ENCODE results near the gene MOAP1.
"Not testable (repeated sequence)": the region's sequence is repeated elsewhere in the genome, so short reads cannot be mapped to it uniquely, and the experiment has no call there.

MOAP1 gene

DNA sequence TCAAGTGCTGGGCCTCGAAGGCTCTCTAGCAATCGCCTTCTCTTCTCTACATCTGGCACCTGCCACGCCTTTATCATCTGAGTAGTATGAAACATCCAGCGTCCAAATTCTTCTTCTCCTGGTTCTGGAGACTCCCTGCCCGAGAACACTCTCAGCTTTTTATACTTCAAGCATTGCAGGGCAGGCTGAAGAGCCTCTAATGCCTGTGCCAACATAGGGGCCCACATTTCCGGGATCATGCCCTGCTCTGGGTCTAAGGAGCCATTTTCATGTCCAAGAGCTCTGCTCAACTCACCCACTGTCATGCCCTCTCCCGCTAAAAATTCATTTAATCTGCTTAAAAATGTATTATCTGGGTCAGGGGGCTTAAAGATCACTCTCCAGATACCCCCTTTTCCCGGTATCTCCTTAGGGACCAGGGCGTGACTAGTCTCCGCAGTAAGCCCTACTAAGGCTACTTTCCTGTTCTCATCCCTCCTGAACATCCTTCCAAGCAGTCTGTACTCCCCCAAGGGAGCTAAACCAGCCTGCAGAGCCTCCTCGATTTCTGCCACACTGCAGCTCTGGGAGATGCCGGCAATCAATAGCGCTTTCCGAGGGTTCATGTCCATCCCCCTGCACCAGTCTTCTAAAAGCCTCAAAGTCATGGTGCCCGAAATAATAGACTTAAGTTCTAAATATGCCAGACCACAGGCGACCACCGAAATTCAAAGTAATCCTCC, 940 bp downstream of the MOAP1 start:
- DNase-seq, result no peak

DNA sequence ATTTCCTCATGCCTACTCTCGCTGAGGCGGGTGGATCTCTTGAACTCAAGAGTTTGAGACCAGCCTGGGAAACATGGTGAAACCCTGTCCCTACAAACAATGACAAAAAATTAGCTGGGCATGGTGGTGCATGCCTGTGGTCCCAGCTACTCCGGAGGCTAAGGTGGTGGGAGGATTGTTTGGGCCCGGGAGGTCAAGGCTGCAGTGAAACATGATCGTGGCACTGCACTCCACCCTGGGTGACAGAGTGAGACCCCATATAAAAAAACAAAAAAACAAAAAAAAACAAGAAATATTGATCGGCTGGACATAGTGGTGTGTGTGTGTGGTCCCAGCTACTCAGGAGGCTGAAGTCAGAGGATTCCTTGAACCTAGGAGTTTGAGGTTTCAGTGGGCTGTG, 9.2 kb downstream of the MOAP1 start:
- no peak for DNase-seq

- DNase-seq, result not testable (repeated sequence)
These were observed 10.0 kb downstream of the MOAP1 start for GRCh38 chr14:93174731-93175130.

DNA sequence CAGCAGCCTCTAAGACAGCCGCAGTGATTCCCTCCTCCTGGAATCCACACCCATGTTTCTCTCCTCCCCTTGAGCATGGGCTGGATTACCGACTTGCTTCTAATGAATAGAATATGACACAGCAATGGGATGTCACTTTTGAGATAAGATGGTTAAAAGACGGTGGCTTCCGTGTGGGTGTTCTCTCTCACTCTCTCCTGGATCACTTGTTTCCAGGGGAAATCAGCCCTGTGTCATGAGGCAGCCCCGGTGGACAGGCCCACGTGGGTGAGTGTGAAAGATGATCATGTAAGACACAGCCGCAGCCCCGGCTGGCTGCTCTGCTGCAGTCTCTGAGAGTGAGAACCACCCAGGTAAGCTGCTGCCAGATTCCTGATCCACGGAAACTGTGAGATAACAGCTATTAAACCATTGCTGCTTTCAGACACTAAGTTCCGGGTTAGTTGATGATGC, 10.7 kb downstream of the MOAP1 start:
- DNase-seq, result no peak

DNA sequence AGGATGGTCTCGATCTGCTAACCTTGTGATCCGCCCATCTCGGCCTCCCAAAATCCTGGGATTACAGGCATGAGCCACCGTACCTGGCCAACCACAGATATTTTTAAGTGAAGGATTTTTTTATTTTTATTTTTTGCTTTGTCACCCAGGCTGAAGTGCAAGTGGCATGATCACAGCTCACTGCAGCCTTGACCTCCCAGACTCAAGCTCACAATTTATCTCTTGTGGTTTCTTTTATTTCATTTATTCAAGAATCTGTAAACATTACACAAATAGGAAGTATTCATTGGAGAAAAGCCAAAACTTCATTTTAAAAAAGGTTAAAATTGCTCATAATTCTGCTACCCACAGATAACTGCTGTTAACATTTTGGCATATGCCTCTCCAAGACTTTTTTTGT, 13.3 kb downstream of the MOAP1 start:
- DNase-seq, result no peak

GRCh38 chr14:93170141-93170540, 14.6 kb downstream of the MOAP1 start:
- DNase-seq, result not testable (repeated sequence)

DNA sequence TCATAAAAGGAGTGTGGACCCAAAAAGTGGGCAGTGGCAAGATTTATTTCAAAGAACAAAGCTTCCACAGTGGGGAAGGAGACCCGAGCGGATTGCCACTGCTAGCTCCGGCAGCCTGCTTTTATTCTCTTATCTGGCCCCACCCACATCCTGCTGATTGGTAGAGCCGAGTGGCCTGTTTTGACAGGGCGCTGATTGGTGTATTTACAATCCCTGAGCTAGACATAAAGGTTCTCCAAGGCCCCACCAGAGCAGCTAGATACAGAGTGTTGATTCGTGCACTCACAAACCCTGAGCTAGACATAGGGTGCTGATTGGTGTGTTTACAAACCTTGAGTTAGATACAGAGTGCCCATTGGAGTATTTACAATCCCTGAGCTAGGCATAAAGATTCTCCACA, 15.1 kb downstream of the MOAP1 start:
- DNase-seq, result not testable (repeated sequence)

- not testable (repeated sequence) for DNase-seq
These were observed 16.1 kb downstream of the MOAP1 start for GRCh38 chr14:93168610-93169009.

- DNase-seq, result not testable (repeated sequence)
These were observed 19.1 kb downstream of the MOAP1 start for GRCh38 chr14:93165271-93166265.

DNA sequence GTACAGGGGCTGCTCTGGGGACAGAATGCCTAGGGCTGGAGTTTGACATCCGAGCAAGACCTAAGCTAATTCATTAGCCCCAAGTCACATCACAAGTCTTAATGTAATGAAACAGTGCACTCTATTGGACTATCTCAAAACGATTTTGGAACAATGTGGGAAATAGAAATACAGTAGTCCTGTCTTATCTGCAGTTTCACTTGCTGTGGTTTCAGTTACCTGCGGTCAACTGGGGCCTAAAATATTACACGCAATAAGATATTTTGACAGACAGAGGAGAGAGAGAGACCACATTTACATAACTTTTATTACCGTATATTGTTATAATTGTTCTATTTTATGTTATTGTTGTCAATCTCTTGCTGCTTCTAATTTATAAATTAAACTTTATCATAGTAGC, 21.1 kb downstream of the MOAP1 start:
- no peak for DNase-seq

GRCh38 chr14:93161411-93161940, 23.2 kb downstream of the MOAP1 start:
- DNase-seq, result no peak

DNA sequence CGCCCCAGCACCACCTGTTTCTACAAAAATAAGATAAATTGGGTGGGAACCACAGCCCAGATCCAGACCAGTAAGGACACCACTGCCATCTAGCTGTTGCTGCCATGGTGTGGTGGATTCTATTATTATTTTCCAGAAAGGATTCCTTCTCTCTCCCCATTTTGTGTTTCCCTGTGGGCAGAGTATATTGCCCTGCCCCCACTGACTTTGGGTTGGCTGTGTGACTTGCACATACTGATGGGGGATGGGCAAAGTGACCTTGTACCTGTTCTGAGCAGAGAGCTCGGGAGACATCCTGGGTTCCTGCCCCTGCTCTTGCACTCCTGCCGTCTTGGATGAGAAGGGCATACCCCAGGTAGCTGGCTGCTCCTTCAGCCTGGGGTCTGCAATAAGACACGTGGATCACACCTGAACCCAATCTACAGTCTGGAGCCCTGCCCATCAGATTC, 24.3 kb downstream of the MOAP1 start:
- peak; percentile 20 for DNase-seq

- DNase-seq, result not testable (repeated sequence)
These were observed 24.9 kb downstream of the MOAP1 start for GRCh38 chr14:93159625-93160352.

DNA sequence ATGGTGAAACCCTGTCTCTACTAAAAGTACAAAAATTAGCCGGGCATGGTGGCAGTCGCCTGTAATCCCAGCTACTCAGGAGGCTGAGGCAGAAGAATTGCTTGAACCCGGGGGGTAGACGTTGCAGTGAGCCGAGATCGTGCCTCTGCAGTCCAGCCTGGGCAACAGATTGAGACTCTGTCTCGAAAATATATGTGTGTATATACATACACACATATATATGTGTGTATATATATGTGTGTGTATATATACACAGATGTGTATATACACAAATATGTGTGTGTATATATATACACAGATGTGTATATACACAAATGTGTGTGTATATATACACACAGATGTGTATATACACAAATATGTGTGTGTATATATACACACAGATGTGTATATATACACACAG, 26.3 kb downstream of the MOAP1 start:
- not testable (repeated sequence) for DNase-seq

GRCh38 chr14:93156693-93157369, 27.9 kb downstream of the MOAP1 start:
- no peak for DNase-seq

DNA sequence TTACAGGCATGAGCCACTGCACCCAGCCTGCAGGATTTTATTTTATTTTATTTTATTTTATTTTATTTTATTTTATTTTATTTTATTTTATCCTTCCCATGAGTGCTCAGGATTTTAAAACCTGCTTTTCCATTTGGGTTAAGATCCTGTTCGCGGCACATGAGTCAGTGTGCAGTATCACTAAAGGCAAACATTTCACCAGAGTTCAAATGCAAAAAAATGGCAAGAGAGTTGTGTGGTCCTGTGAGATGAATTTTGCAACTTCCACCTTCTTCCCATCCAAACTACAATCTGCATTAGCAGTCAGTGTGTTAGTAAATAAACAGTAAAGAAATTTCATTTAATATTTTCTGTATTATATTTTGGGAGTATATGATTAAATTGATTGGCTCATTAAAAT, 29.0 kb downstream of the MOAP1 start:
- DNase-seq, result no peak

- no peak for DNase-seq
These were observed 31.6 kb downstream of the MOAP1 start for GRCh38 chr14:93153121-93153520.

GRCh38 chr14:93150227-93151208, 34.2 kb downstream of the MOAP1 start:
- no peak for DNase-seq

DNA sequence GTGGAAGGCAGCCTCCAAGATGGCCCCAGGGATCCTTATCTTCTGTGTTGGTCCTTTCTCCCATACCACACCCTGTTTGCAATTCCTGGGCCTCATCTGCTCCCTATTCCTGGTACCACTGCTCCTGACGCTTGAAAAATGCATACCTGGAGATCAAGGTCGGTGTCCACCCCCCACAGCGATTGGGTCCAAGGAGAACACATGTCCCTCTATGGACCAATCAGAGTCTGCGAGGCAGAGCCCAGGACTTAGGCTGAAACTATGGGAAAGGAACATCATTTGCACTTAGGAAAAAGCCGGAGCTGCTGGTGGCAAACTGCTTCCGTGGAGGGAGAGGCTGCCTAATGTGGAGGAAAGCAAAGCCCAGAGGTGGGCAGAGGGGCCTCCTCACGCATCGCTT, 35.7 kb downstream of the MOAP1 start:
- DNase-seq, result no peak

DNA sequence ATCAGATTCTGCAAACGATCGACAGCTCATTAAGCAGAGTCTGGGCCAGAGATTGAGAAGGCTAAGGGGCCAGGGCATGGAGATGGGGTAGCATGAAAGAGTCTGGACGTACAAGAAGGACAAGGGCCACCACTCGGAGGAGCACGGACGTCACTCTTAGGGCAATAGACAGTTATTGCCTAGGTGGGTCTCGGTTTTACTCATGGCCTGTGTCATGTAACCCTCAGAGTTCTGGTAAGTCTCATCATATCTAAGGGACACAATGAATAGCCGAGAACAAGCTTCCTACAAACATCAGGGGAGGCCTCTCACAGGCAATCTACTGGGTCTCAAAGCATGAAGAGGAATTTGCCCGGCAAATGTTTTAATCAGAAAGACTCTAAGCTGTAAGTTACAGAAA, 38.6 kb downstream of the MOAP1 start:
- DNase-seq, result no peak
